GM12878 (cell line): ENCODE measurements around the gene CDKN2B. TPM values are rescaled to one million over a fixed set of nuclear protein-coding genes. Genes with fewer than 3 reads are reported as not detected.

ENCODE experiments used
- BRCA1 ChIP-seq: IDR thresholded peaks from 2 replicates; pipeline ENCODE4 v1.6.1; 2011; ENCODE audit warnings: low read depth, low read length, improper control_type of control experiment
- CHD1 ChIP-seq: IDR thresholded peaks from 2 replicates; pipeline ENCODE4 v1.6.1; 2012; ENCODE audit warnings: low read depth, low read length, improper control_type of control experiment
- ETV6 ChIP-seq, 2 experiments: fragments of 450-650 bp in 1 of 2; IDR thresholded peaks in 1 of 2; conservative IDR thresholded peaks in 1 of 2; 2 replicates each; pipeline ENCODE4 v1.6.1; 2014; ENCODE audit warnings: antibody characterized with exemption in 1 of 2, borderline replicate concordance in 1 of 2, low read depth in 1 of 2, mild to moderate bottlenecking in 1 of 2, moderate library complexity in 1 of 2
- IRF3 ChIP-seq: fragments of 450-650 bp; IDR thresholded peaks from 2 replicates; pipeline ENCODE4 v1.6.1; 2014; ENCODE audit warnings: mild to moderate bottlenecking
- JUNB ChIP-seq: IDR thresholded peaks from 2 replicates; pipeline ENCODE4 v1.6.1; 2016; ENCODE audit warnings: antibody characterized with exemption, mild to moderate bottlenecking
- KAT2A ChIP-seq: conservative IDR thresholded peaks from 2 replicates; pipeline ENCODE4 v1.6.1; 2011; ENCODE audit warnings: low read depth, low read length; ENCODE audit not compliant: control insufficient read depth
- MTA2 ChIP-seq: fragments of 450-650 bp; IDR thresholded peaks from 2 replicates; pipeline ENCODE4 v1.6.1; 2016; ENCODE audit warnings: low read depth, mild to moderate bottlenecking, moderate library complexity
- NRF1 ChIP-seq: conservative IDR thresholded peaks from 2 replicates; pipeline ENCODE4 v1.6.1; 2011; ENCODE audit warnings: mild to moderate bottlenecking, low read depth, low read length, improper control_type of control experiment
- PAX5 ChIP-seq: IDR thresholded peaks from 2 replicates; pipeline ENCODE4 v1.6.1; 2011; ENCODE audit warnings: low read depth, low read length, borderline replicate concordance
- SREBF2 ChIP-seq: IDR thresholded peaks from 2 replicates; pipeline ENCODE4 v1.6.1; 2012; ENCODE audit warnings: mild to moderate bottlenecking, low read length
- SUPT20H ChIP-seq: IDR thresholded peaks from 2 replicates; pipeline ENCODE4 v1.6.1; 2011; ENCODE audit warnings: low read depth, mild to moderate bottlenecking, low read length, moderate library complexity, borderline replicate concordance; ENCODE audit not compliant: control insufficient read depth
- polyA plus RNA-seq, 11 experiments: library from polyadenylated mRNA; depleted of rRNA in 4 of 11; unstranded in 6 of 11; stranded (reverse) in 5 of 11; fragments of >200 nt; fragmentation: Nextera tagmentation in 4 of 11; fragmentation: Illumina TruSeq in 1 of 11; extraction: Ambion mirVana in 4 of 11; extraction: Trizol in 1 of 11; gene quantifications; 1 replicate in 1 of 11; 2 replicates in 10 of 11; pipeline versions ENCODE4 v1.2.1 to v1.2.3, GENCODE V29; 2011 to 2016; ENCODE audit warnings: inconsistent platforms in 2 of 11, missing spikeins in 2 of 11, low read depth in 1 of 11
- total RNA-seq, 4 experiments: library from RNA; depleted of rRNA in 3 of 4; stranded (reverse); fragments of >200 nt in 3 of 4; fragmentation: Illumina TruSeq in 1 of 4; extraction: Trizol in 1 of 4; gene quantifications; 2 replicates each; pipeline versions ENCODE4 v1.2.1 to v1.2.3, GENCODE V29; 2013 to 2021

Gene CDKN2B
- total and polyA plus RNA-seq, 10 of the 15 experiments (the other 5 are each of a cell fraction or from before 2014, with no cell fraction given) = 0.03 to 0.47 (median 0.08) TPM; not detected in 1

GRCh38 chr9:21991072-21991959 is 17.8 kb downstream of the CDKN2B start (continued):
- no peak for TF ChIP-seq SUPT20H
- no peak for TF ChIP-seq SREBF2
- no peak for TF ChIP-seq KAT2A
- TF ChIP-seq MTA2 = no peak
- no peak for TF ChIP-seq JUNB
- TF ChIP-seq CHD1 = no peak
- no peak for TF ChIP-seq IRF3
- TF ChIP-seq ETV6 (conservative IDR thresholded peaks at IDR 0.05 in 1 of 2, IDR thresholded peaks at IDR 0.05 in 1 of 2; ENCODE audit: borderline replicate concordance in 1 of 2, low read depth in 1 of 2) = no peak
- no peak for TF ChIP-seq NRF1
- TF ChIP-seq BRCA1 = no peak
- no peak for TF ChIP-seq PAX5
